GM21526 (cell line): ENCODE data around the gene ATXN10.

ENCODE experiments used
- ATAC-seq: cut with Tn5 transposase; IDR thresholded peaks from one replicate; pipeline ENCODE4 v1.9.1; 2021; ENCODE audit warnings: moderate library complexity; ENCODE audit not compliant: unreplicated experiment, low FRiP score

Gene ATXN10

GRCh38 chr22:45817745-45818423 is 146.2 kb downstream of the ATXN10 start:
- ATAC-seq = no peak

GRCh38 chr22:45818424-45819085 is 146.9 kb downstream of the ATXN10 start:
- ATAC-seq = no peak

- ATAC-seq = no peak
Measured at GRCh38 chr22:45819305-45819704, 147.7 kb downstream of the ATXN10 start.

DNA sequence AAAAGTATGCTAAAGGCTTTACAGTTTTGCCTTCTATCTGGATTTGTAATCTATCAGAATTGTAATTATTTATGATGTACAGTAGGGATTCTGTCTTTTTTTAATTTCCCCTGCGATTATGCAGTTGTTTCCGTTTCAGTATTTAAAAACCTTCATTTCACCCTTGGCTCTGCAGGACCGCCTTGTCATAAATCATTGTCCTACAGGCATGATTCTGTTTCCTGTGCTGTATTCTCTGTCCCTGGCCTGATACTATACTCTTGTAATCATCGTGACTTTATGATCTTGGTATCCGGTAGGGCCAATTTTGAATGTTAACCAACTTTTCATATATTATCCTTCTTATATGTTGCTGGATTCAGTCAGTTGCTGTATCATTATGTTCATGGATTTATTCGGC is 151.7 kb downstream of the ATXN10 start:
- no peak for ATAC-seq

GRCh38 chr22:45826520-45826919 is 154.9 kb downstream of the ATXN10 start:
- no peak for ATAC-seq

- no peak for ATAC-seq
Measured at GRCh38 chr22:45828841-45829240, 157.2 kb downstream of the ATXN10 start.

- no peak for ATAC-seq
Measured at GRCh38 chr22:45830531-45831245, 159.1 kb downstream of the ATXN10 start.

GRCh38 chr22:45831394-45831793 is 159.8 kb downstream of the ATXN10 start:
- ATAC-seq = no peak

- ATAC-seq = no peak
Measured at GRCh38 chr22:45832180-45832579, 160.5 kb downstream of the ATXN10 start.

DNA sequence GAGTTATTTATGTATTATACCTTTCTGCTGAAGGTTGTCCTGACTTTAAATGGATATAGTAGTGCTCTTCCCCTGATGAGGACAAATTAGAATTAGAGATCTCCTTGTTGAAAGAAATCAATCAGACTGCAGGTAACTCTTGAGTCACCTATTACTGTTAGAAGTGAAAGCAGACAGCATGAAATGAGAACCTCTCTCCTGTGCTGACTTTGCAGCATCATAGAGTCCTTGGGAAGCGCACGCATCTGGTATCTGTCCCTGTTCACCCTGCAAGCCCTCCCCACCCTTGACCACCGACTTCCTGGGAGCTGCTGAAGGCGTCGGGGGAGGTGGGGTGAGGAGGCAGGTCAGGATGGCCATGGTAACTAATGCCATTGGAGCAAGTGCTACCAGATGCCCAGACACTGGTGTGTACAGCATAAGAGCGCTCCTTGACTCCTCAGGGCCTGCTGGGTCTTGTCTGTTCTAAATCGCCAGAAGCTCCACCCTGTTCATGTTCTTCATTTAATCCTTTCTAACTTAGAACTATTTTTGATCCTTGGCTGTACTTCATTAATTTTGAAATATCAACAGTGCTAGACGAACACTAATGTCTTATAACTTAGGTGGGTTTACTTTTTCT is 161.4 kb downstream of the ATXN10 start:
- no peak for ATAC-seq

- ATAC-seq = no peak
Measured at GRCh38 chr22:45833613-45834012, 162.0 kb downstream of the ATXN10 start.

GRCh38 chr22:45834241-45834640 is 162.6 kb downstream of the ATXN10 start:
- ATAC-seq = no peak

DNA sequence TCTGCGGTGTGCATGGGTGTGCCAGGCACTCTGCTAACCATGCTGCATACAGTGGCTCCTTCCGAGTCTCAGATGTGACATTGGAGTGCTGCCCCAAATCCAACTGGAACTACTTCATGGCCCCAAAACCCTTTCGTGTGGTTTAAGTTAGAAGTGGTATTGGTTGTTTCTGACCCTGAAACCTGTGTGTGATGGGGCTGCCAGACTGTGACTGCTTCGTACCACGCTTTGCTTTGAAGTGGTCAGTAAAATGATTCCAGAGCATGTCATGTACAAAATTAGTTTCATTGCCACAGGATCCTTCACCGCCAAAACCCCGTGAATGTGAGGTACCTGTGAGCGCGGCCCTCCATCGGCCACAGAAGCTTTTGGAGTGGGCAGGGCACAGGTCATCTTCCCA is 163.2 kb downstream of the ATXN10 start:
- ATAC-seq = no peak

- ATAC-seq = no peak
Measured at GRCh38 chr22:45836418-45837169, 165.0 kb downstream of the ATXN10 start.

- ATAC-seq = no peak
Measured at GRCh38 chr22:45837508-45837907, 165.9 kb downstream of the ATXN10 start.

- no peak for ATAC-seq
Measured at GRCh38 chr22:45838305-45838887, 166.8 kb downstream of the ATXN10 start.

DNA sequence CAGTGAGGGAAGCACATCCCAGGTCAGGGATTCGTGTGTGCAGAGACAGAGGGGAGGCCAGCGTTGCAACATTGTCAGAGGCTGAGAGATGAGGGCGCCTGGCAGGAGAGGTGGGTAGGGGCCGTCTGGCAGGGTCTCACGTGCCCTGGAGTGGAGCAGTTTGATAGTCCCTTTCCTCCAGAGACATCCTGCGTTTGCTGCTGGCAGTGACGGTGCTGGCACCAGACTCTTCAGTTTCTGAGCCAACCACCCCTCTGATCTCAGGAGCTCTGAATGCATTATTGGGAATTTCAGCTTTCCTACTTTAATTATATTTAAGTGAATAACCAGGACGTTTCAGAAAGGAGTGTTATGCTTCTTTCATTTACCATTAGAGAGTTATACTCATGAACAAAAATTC is 168.8 kb downstream of the ATXN10 start:
- ATAC-seq = no peak

DNA sequence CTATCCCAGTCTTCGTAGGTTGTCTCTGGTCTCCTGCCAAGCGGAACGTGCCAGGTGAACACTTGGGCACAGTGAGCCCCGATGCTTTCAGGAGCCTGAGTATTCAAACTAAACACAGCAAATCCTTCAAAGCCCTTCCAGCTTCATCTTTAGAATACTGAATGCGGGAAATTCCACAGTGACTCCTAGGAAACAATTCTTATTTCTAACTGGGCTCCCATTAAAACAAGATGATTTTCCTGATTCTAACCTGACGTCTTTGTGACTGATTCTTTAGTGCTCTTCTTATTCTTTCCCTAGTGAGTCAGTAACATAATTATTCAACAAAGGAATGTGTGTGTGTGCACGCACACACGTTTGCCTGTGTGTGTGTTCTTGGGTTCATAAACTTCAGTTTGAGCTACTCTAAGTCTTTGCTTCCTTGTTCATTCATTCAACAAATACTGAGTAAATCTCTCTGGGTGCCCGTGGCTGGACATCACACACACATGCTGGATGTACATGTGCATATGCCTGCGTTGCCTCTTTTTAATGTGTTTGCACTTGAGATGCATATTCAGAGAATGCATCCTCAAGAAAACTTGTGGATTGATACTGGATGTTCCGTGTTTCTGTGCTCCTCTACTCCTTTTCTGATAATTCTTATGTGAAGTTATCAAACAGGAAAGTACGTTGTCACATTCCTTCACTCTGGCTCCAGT is 170.8 kb downstream of the ATXN10 start:
- no peak for ATAC-seq

DNA sequence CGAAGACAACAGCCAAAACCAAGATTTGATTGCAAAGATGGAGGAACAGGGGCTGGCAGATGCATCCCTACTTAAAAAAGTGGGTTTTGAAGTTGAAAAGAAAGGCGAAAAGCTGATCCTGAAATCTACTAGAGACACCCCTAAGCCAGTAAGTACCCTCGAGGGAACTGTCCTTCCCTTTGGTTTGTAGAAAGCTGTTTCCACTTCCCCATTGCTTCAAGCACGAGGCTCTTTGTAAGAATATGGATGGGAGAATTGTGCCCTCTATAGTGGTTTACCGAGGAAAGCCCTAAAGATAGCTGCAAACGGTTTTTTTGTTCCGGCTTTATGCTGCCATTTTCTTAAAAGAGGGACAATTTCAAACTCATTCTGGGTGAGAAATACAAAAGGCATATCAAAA is 171.4 kb downstream of the ATXN10 start:
- no peak for ATAC-seq

GRCh38 chr22:45843986-45844385 is 172.4 kb downstream of the ATXN10 start:
- no peak for ATAC-seq
